IPS-18a (cell line): ENCODE measurements around the gene GKN1.

Experiments
- H3K27ac ChIP-seq: one replicate; pipeline ENCODE4 v1.5.1; 2013; ENCODE audit warnings: low read length
- H3K27me3 ChIP-seq: one replicate; pipeline ENCODE4 v1.6.1; 2013; ENCODE audit warnings: mild to moderate bottlenecking, low read length; ENCODE audit not compliant: control insufficient read depth, insufficient read depth
- H3K36me3 ChIP-seq: one replicate; pipeline ENCODE4 v1.6.1; 2013; ENCODE audit warnings: low read depth, low read length; ENCODE audit not compliant: control insufficient read depth
- H3K4me1 ChIP-seq: one replicate; pipeline ENCODE4 v1.6.1; 2013; ENCODE audit warnings: low read depth, low read length; ENCODE audit not compliant: control insufficient read depth
- H3K4me3 ChIP-seq: one replicate; pipeline ENCODE4 v1.5.1; 2013; ENCODE audit warnings: low read length
- H3K9ac ChIP-seq: one replicate; pipeline ENCODE4 v1.6.1; 2013; ENCODE audit warnings: mild to moderate bottlenecking, low read length, moderate library complexity
- H3K9me3 ChIP-seq: one replicate; pipeline ENCODE4 v1.6.1; 2013; ENCODE audit warnings: low read depth, low read length; ENCODE audit not compliant: control insufficient read depth

The GKN1 gene

GRCh38 chr2:68989035-68989434, 14.6 kb downstream of the GKN1 start:
- Histone ChIP-seq H3K36me3 (no peaks in the 10 kb centered on the region), H3K27ac (no peak overlapping the region), H3K4me3 (no peak overlapping the region), H3K9ac (no peak overlapping the region), H3K9me3 (no peaks in the 10 kb centered on the region), H3K27me3 (no peaks in the 10 kb centered on the region), H3K4me1 (no peaks in the 10 kb centered on the region)

GRCh38 chr2:68992341-68992740, 17.9 kb downstream of the GKN1 start:
- Histone ChIP-seq H3K9ac (no peak overlapping the region), H3K4me3 (no peak overlapping the region), H3K27me3 (no peaks in the 10 kb centered on the region), H3K4me1 (no peaks in the 10 kb centered on the region), H3K27ac (no peak overlapping the region), H3K36me3 (no peaks in the 10 kb centered on the region), H3K9me3 (no peaks in the 10 kb centered on the region)

- H3K27me3 ChIP-seq: no peaks in the 10 kb centered on the region
- no peak overlapping the region for H3K9ac ChIP-seq
- no peak overlapping the region for H3K4me3 ChIP-seq
- no peaks in the 10 kb centered on the region for H3K9me3 ChIP-seq
- no peaks in the 10 kb centered on the region for H3K36me3 ChIP-seq
- H3K27ac ChIP-seq: no peak overlapping the region
- H3K4me1 ChIP-seq: no peaks in the 10 kb centered on the region
These were observed 18.5 kb downstream of the GKN1 start for GRCh38 chr2:68992933-68993332.

- H3K4me3 ChIP-seq: no peak overlapping the region
- H3K4me1 ChIP-seq: no peaks in the 10 kb centered on the region
- H3K9me3 ChIP-seq: no peaks in the 10 kb centered on the region
- no peak overlapping the region for H3K27ac ChIP-seq
- H3K36me3 ChIP-seq: no peaks in the 10 kb centered on the region
- H3K27me3 ChIP-seq: no peaks in the 10 kb centered on the region
- H3K9ac ChIP-seq: no peak overlapping the region
These were observed 19.2 kb downstream of the GKN1 start for GRCh38 chr2:68993660-68994059.

- H3K9ac ChIP-seq: no peak overlapping the region
- no peak overlapping the region for H3K4me3 ChIP-seq
- no peaks in the 10 kb centered on the region for H3K27me3 ChIP-seq
- no peaks in the 10 kb centered on the region for H3K4me1 ChIP-seq
- H3K36me3 ChIP-seq: no peaks in the 10 kb centered on the region
- no peak overlapping the region for H3K27ac ChIP-seq
- H3K9me3 ChIP-seq: no peaks in the 10 kb centered on the region
These were observed 20.4 kb downstream of the GKN1 start for GRCh38 chr2:68994864-68995263.

GRCh38 chr2:68995916-68996315, 21.5 kb downstream of the GKN1 start:
- Histone ChIP-seq H3K27ac (no peak overlapping the region), H3K9me3 (no peaks in the 10 kb centered on the region), H3K36me3 (no peaks in the 10 kb centered on the region), H3K4me3 (no peak overlapping the region), H3K4me1 (no peaks in the 10 kb centered on the region), H3K27me3 (no peaks in the 10 kb centered on the region), H3K9ac (no peak overlapping the region)

GRCh38 chr2:68997401-68997800, 23.0 kb downstream of the GKN1 start:
- Histone ChIP-seq H3K27me3 (no peaks in the 10 kb centered on the region), H3K27ac (no peak overlapping the region), H3K4me3 (no peak overlapping the region), H3K9me3 (no peaks in the 10 kb centered on the region), H3K36me3 (no peaks in the 10 kb centered on the region), H3K4me1 (no peaks in the 10 kb centered on the region), H3K9ac (no peak overlapping the region)

- Histone ChIP-seq H3K4me3 (no peak overlapping the region), H3K4me1 (no peaks in the 10 kb centered on the region), H3K36me3 (no peaks in the 10 kb centered on the region), H3K9me3 (no peaks in the 10 kb centered on the region), H3K27me3 (no peaks in the 10 kb centered on the region), H3K27ac (no peak overlapping the region), H3K9ac (no peak overlapping the region)
These were observed 27.4 kb downstream of the GKN1 start for GRCh38 chr2:69001879-69002278.

- H3K9ac ChIP-seq: no peak overlapping the region
- no peaks in the 10 kb centered on the region for H3K4me1 ChIP-seq
- no peaks in the 10 kb centered on the region for H3K9me3 ChIP-seq
- no peak overlapping the region for H3K4me3 ChIP-seq
- no peak overlapping the region for H3K27ac ChIP-seq
- H3K27me3 ChIP-seq: no peaks in the 10 kb centered on the region
- no peaks in the 10 kb centered on the region for H3K36me3 ChIP-seq
These were observed 29.3 kb downstream of the GKN1 start for GRCh38 chr2:69003731-69004130.

- no peak overlapping the region for H3K9ac ChIP-seq
- H3K9me3 ChIP-seq: no peaks in the 10 kb centered on the region
- peaks cover 15% of the 10 kb centered on the region for H3K27me3 ChIP-seq
- H3K27ac ChIP-seq: no peak overlapping the region
- no peaks in the 10 kb centered on the region for H3K4me1 ChIP-seq
- H3K36me3 ChIP-seq: no peaks in the 10 kb centered on the region
- H3K4me3 ChIP-seq: no peak overlapping the region
These were observed 32.7 kb downstream of the GKN1 start for GRCh38 chr2:69007169-69007568.

GRCh38 chr2:69007603-69008002, 33.2 kb downstream of the GKN1 start:
- H3K9ac ChIP-seq: no peak overlapping the region
- no peaks in the 10 kb centered on the region for H3K9me3 ChIP-seq
- H3K4me1 ChIP-seq: no peaks in the 10 kb centered on the region
- H3K36me3 ChIP-seq: no peaks in the 10 kb centered on the region
- no peak overlapping the region for H3K27ac ChIP-seq
- peaks cover 19% of the 10 kb centered on the region for H3K27me3 ChIP-seq
- no peak overlapping the region for H3K4me3 ChIP-seq

GRCh38 chr2:69010437-69011194, 36.2 kb downstream of the GKN1 start:
- H3K4me1 ChIP-seq: peaks cover 7% of the 10 kb centered on the region
- H3K4me3 ChIP-seq: no peak overlapping the region
- H3K27ac ChIP-seq: no peak overlapping the region
- H3K9me3 ChIP-seq: no peaks in the 10 kb centered on the region
- H3K27me3 ChIP-seq: peaks cover 23% of the 10 kb centered on the region
- no peak overlapping the region for H3K9ac ChIP-seq
- no peaks in the 10 kb centered on the region for H3K36me3 ChIP-seq
